Measurements from ENCODE around the gene GPR132. TPM values are rescaled to one million over a fixed set of nuclear protein-coding genes. Genes with fewer than 3 reads are reported as not detected.
"Not testable (repeated sequence)": the region's sequence is repeated elsewhere in the genome, so short reads cannot be mapped to it uniquely, and the experiment has no call there.

Gene GPR132
- total and polyA plus RNA-seq, 3 experiments from 2014 or later, result 34.9 to 52.0 (median 51.3) TPM

DNA sequence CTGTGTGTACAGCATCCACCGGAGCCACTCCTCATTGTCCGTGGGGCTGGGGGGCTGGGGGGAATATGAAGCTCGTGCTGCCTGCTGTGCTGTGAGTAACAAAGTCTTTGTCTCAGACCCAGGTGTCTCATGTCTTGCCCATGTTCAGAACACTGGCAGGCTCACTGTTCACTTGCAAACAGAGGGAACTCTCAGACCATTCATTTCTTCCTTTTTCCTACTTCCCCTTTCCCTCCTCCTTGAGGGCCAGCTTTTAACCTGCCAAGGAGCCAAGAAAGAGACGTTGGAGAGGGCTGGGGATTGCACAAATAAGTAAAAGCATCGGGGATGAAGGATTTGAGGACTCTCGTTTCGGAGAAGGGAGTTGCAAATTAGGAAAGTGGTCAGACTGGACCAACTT is 21.6 kb downstream of the GPR132 start:
- H3K4me1 Mint-ChIP-seq, result peaks cover 9 to 17% (median 14%) of the 10 kb centered on the region in 3 donors
- no peaks in the 10 kb centered on the region for H3K9me3 Mint-ChIP-seq
- Histone ChIP-seq H3K4me1 (ENCODE audit: insufficient read depth, low read length) (peaks cover 6% of the 10 kb centered on the region), H3K27me3 (ENCODE audit: insufficient read depth, low read length, poor library complexity, severe bottlenecking) (peaks cover 4% of the 10 kb centered on the region), H3K4me3 (ENCODE audit: low read length) (no peak overlapping the region), H3K27ac (ENCODE audit: low read depth, low read length) (no peak overlapping the region), H3K36me3 (ENCODE audit: insufficient read depth, low read length) (no peaks in the 10 kb centered on the region), H3K9me3 (ENCODE audit: low read length) (no peaks in the 10 kb centered on the region)
- H3K27me3 Mint-ChIP-seq, result peaks cover 1 to 4% of the 10 kb centered on the region in 2 donors
- no peak for DNase-seq
- POLR2A ChIA-PET, result no interaction called here
- no peak overlapping the region for H3K4me3 Mint-ChIP-seq
- peaks cover 0 to 6% (median 4%) of the 10 kb centered on the region in 3 donors for H3K36me3 Mint-ChIP-seq
- CTCF ChIA-PET, result interaction anchor here (1.4 to 7.1 kb wide), 6 partner anchors 15 to 437 kb away, joined by 3 to 122 read pairs (median 20); partner anchors contain the start of genes CLBA1 and GPR132
- no peak overlapping the region for H3K27ac Mint-ChIP-seq

DNA sequence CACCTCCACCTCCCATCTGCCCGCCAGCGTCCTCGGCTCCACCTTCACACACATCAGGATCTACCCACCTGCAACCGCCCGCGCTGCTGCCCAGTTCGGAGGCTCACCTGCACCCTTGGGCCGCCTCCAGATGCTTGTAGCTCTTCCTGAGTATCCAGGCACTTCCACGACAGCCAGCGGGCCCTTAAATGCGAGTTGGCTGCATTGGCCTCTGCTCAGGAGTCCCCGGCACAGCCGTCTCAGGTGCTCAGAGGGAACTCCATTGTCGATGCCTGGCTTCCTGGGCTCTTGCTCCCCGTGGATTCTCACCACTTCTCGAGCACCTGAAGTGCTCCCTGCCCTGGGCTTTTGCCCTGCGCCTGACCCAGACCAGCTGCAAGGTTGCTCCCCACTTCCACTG is 22.4 kb downstream of the GPR132 start:
- no peak overlapping the region for H3K27ac ChIP-seq (ENCODE audit: low read depth, low read length)
- Mint-ChIP-seq H3K9me3 (no peaks in the 10 kb centered on the region), H3K4me1 (peaks cover 9 to 14% (median 13%) of the 10 kb centered on the region in 3 donors), H3K36me3 (peaks cover 0 to 4% (median 2%) of the 10 kb centered on the region in 3 donors), H3K4me3 (no peak overlapping the region), H3K27me3 (peaks cover 1 to 4% of the 10 kb centered on the region in 2 donors), H3K27ac (no peak overlapping the region)
- no peaks in the 10 kb centered on the region for H3K36me3 ChIP-seq (ENCODE audit: insufficient read depth, low read length)
- no peaks in the 10 kb centered on the region for H3K9me3 ChIP-seq (ENCODE audit: low read length)
- peaks cover 4% of the 10 kb centered on the region for H3K27me3 ChIP-seq (ENCODE audit: insufficient read depth, low read length, poor library complexity, severe bottlenecking)
- ChIA-PET CTCF (interaction anchor here (0.7 to 6.2 kb wide), 6 partner anchors 15 to 68 kb away, joined by 3 to 122 read pairs (median 4); partner anchors contain the start of gene CLBA1), POLR2A (no interaction called here)
- peaks cover 6% of the 10 kb centered on the region for H3K4me1 ChIP-seq (ENCODE audit: insufficient read depth, low read length)
- no peak for DNase-seq
- no peak overlapping the region for H3K4me3 ChIP-seq (ENCODE audit: low read length)

DNA sequence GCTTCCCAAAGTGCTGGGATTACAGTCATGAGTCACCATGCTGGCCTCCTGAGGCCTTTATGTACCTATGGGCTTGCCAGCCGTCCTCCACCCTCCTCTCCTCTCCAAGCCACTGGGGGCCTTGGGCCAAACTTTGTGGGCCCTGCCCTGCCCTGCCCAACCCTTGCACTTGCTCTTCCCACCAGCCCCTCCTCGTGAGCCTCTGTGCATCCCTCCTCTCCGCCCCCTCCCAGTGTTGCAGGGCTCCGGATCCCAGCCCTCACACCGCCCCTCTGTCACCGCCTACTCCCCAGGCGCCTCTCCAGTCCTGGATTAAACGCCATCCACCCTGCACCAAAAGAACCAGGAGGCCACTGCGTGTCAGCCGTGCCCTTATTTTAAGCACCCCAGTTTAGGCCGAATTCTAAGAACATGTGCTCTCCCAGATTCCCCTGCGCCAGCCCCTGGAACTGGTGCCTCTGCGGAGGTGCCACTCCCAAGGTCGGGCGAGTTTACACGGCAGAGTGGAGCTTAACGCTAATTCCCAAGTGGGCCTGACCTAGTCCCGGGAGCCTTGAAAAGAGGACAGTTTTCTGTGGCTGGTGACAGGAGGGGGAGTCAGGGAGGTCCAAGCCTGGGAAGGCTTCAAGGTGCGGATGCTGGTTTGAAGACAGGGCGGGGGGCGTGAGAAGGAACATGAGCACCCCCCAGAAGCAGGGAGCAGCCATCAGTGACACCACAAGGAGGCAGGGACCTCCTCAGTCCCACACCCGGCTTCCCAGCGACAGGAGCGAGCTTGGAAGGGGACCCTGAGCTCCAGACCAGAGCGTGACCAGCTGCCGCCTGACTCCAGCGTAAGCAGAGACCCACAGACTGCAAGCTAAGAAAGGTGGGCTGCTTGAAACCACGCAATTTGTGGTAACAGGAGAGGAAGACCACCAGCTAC is 23.1 kb downstream of the GPR132 start:
- Mint-ChIP-seq H3K27me3 (peaks cover 1 to 4% of the 10 kb centered on the region in 2 donors), H3K36me3 (peaks cover 0 to 4% (median 2%) of the 10 kb centered on the region in 3 donors), H3K27ac (no peak overlapping the region), H3K4me1 (peaks cover 9 to 14% (median 11%) of the 10 kb centered on the region in 3 donors), H3K9me3 (no peaks in the 10 kb centered on the region), H3K4me3 (no peak overlapping the region)
- Histone ChIP-seq H3K9me3 (ENCODE audit: low read length) (no peaks in the 10 kb centered on the region), H3K27me3 (ENCODE audit: insufficient read depth, low read length, poor library complexity, severe bottlenecking) (peaks cover 4% of the 10 kb centered on the region), H3K4me1 (ENCODE audit: insufficient read depth, low read length) (peaks cover 6% of the 10 kb centered on the region), H3K27ac (ENCODE audit: low read depth, low read length) (no peak overlapping the region), H3K36me3 (ENCODE audit: insufficient read depth, low read length) (no peaks in the 10 kb centered on the region), H3K4me3 (ENCODE audit: low read length) (no peak overlapping the region)
- POLR2A ChIA-PET, result no interaction called here
- CTCF ChIA-PET, result interaction anchor here (0.7 to 6.2 kb wide), 6 partner anchors 21 to 68 kb away, joined by 3 to 122 read pairs (median 4); partner anchors contain the start of gene CLBA1
- no peak for DNase-seq

DNA sequence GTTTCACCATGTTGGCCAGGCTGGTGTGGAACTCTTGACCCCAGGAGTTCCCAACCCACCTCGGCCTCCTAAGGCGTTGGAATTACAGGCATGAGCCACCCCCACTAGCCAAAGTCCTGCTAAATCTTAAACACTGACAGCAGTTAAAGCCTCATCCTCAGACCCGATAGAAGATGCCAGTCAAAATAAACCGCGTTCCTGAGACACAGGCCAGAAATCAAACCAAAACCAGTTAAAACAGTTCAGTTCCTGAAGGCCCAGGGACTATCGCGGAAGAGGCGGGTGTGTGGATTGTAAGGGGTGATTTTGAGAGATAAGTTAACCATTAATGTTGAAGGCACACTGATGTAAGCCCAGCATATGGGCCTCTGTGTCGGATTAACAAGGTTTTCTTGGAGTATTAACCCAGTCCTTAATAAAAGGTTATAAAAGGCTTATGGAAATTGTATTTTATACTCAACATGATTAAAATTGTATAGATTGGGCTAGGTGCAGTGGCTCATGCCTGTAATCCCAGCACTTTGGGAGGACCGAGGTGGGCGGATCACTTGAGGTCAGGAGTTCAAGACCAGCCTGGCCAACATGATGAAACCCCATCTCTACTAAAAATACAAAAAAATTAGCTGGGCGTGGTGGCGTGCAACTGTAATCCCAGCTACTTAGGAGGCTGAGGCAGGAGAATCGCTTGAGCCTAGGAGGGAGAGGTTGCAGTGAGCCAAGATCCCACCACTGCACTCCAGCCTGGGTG is 25.6 kb downstream of the GPR132 start:
- H3K4me3 ChIP-seq (ENCODE audit: low read length), result no peak overlapping the region
- H3K9me3 ChIP-seq (ENCODE audit: low read length), result no peaks in the 10 kb centered on the region
- Mint-ChIP-seq H3K4me3 (no peak overlapping the region), H3K9me3 (no peaks in the 10 kb centered on the region), H3K27ac (no peak overlapping the region), H3K27me3 (peaks cover 0 to under 1% of the 10 kb centered on the region in 2 donors), H3K36me3 (peaks cover 0 to 4% (median 0%) of the 10 kb centered on the region in 3 donors), H3K4me1 (peaks cover under 1 to 3% (median under 1%) of the 10 kb centered on the region in 3 donors)
- H3K27ac ChIP-seq (ENCODE audit: low read depth, low read length), result no peak overlapping the region
- ChIA-PET POLR2A (no interaction called here), CTCF (no interaction called here)
- H3K4me1 ChIP-seq (ENCODE audit: insufficient read depth, low read length), result no peaks in the 10 kb centered on the region
- no peaks in the 10 kb centered on the region for H3K36me3 ChIP-seq (ENCODE audit: insufficient read depth, low read length)
- peaks cover 1% of the 10 kb centered on the region for H3K27me3 ChIP-seq (ENCODE audit: insufficient read depth, low read length, poor library complexity, severe bottlenecking)
- no peak for DNase-seq

DNA sequence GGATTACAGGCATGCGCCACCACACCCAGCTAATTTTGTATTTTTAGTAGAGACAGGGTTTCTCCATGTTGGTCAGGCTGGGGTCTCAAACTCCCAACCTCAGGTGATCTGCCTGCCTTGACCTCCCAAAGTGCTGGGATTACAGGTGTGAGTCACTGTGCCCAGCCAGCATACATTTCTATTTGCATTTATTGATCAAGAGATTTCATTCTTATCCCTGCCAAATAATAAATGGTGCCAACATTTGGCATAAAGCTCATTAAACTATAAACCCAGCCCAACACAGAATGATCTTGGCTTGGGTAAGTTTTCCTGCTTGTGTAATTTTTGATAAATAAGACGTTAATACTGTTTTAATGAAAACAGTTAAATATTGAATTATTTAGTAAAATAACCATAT is 29.6 kb downstream of the GPR132 start:
- H3K27ac ChIP-seq (ENCODE audit: low read depth, low read length); H3K4me3 ChIP-seq (ENCODE audit: low read length); H3K27me3 ChIP-seq (ENCODE audit: insufficient read depth, low read length, poor library complexity, severe bottlenecking); H3K4me1 ChIP-seq (ENCODE audit: insufficient read depth, low read length); DNase-seq; H3K9me3 Mint-ChIP-seq; H3K27me3 Mint-ChIP-seq; H3K36me3 ChIP-seq (ENCODE audit: insufficient read depth, low read length); H3K36me3 Mint-ChIP-seq; H3K27ac Mint-ChIP-seq; H3K9me3 ChIP-seq (ENCODE audit: low read length): not testable (repeated sequence)
- ChIA-PET CTCF (interaction anchor here (0.7 to 3.1 kb wide), 7 partner anchors 10 to 385 kb away, joined by 3 to 30 read pairs (median 4); partner anchors contain the start of gene CDCA4), POLR2A (interaction anchor here (0.8 to 1.0 kb wide), 2 partner anchors 16 to 50 kb away, joined by 3 read pairs; partner anchors contain the start of gene CLBA1)
- Mint-ChIP-seq H3K4me1 (peaks cover 17 to 22% (median 22%) of the 10 kb centered on the region in 3 donors), H3K4me3 (peak overlapping the region in 2 of 7 donors; percentile 48 to 96)

DNA sequence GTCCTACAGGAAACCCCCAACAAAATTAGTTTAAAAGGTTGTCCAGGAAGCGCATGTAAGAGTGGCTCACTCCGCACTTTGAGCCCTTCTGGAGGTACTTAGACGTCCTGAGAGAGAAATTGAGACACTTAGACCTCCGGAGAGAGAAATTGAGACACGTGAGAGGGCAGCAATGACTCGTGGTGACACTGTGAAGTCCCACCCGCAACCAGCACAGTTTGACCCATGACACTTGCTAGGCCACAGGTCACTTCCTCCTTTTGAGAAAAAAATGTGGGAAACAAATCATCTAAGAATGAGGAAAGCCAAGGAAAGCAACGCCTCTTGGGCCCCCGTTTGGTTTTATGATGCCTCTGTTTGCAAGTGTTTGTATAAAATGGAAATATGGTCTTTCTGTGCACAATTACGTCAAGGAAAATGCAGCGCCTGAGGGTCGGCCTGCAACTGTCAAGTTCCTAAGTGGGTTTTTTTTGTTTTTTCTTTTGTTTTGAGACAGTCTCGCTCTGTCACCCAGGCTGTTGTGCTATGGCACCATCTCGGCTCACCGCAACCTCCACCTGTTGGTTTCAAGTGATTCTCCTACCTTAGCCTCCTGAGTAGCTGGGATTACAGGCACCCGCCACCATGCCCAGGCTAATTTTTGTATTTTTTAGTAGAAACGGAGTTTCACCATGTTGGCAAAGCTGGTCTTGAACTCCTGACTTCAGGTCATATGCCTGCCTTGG is 30.8 kb downstream of the GPR132 start:
- Histone ChIP-seq H3K4me3 (ENCODE audit: low read length) (no peak overlapping the region), H3K36me3 (ENCODE audit: insufficient read depth, low read length) (no peaks in the 10 kb centered on the region), H3K4me1 (ENCODE audit: insufficient read depth, low read length) (peaks cover 4% of the 10 kb centered on the region), H3K27ac (ENCODE audit: low read depth, low read length) (no peak overlapping the region), H3K9me3 (ENCODE audit: low read length) (no peaks in the 10 kb centered on the region), H3K27me3 (ENCODE audit: insufficient read depth, low read length, poor library complexity, severe bottlenecking) (no peaks in the 10 kb centered on the region)
- peaks cover 17 to 22% (median 22%) of the 10 kb centered on the region in 3 donors for H3K4me1 Mint-ChIP-seq
- H3K9me3 Mint-ChIP-seq, result no peaks in the 10 kb centered on the region
- peak overlapping the region in 7 of 8 donors; percentile 35 to 95 (median 90) for H3K27ac Mint-ChIP-seq
- ChIA-PET CTCF (interaction anchor here (0.8 to 3.1 kb wide), 5 partner anchors 10 to 59 kb away, joined by 3 to 30 read pairs (median 4); partner anchors contain the start of gene CLBA1), POLR2A (interaction anchor here (0.9 to 1.0 kb wide), 2 partner anchors 13 to 49 kb away, joined by 3 to 6 read pairs; partner anchors contain the start of genes CDCA4 and CLBA1)
- H3K36me3 Mint-ChIP-seq, result peaks cover 0 to 4% (median 0%) of the 10 kb centered on the region in 3 donors
- no peaks in the 10 kb centered on the region for H3K27me3 Mint-ChIP-seq
- no peak for DNase-seq
- peak overlapping the region; percentile 43 to 96 (median 90) for H3K4me3 Mint-ChIP-seq

DNA sequence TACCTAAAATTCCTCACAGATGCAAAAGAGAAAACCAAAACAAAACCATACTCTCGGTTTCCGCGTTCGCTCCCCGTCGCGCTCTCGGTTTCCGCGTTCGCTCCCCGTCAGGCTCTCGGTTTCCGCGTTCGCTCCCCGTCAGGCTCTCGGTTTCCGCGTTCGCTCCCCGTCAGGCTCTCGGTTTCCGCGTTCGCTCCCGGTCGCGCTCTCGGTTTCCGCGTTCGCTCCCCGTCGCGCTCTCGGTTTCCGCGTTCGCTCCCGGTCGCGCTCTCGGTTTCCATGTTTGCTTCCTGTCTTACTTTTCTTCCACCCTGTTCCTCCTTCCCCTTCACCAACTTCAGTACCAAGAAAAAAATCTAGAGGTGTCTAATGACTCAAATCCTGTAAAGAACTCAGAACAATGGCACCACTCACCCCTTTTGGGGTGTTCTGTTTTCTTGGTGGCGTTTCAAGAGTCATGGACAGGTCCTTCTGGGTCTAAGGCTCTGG is 31.8 kb downstream of the GPR132 start:
- peak in 2 of 5 donors; percentile 29 to 32 for DNase-seq
- peak overlapping the region; percentile 49 for H3K4me3 ChIP-seq (ENCODE audit: low read length)
- ChIA-PET CTCF (interaction anchor here (0.8 to 2.7 kb wide), 3 partner anchors 12 to 48 kb away, joined by 3 to 15 read pairs (median 4); partner anchors contain the start of genes CDCA4 and CLBA1), POLR2A (interaction anchor here (0.6 to 2.5 kb wide), 3 partner anchors 12 to 52 kb away, joined by 6 to 18 read pairs (median 11); partner anchors contain the start of gene CDCA4)
- peak overlapping the region; percentile 88 to 96 (median 91) for H3K4me3 Mint-ChIP-seq
- not testable (repeated sequence) for H3K9me3 ChIP-seq (ENCODE audit: low read length); H3K27me3 ChIP-seq (ENCODE audit: insufficient read depth, low read length, poor library complexity, severe bottlenecking); H3K9me3 Mint-ChIP-seq; H3K36me3 Mint-ChIP-seq; H3K4me1 ChIP-seq (ENCODE audit: insufficient read depth, low read length); H3K27me3 Mint-ChIP-seq; H3K36me3 ChIP-seq (ENCODE audit: insufficient read depth, low read length)
- H3K27ac ChIP-seq (ENCODE audit: low read depth, low read length), result peak overlapping the region; percentile 34
- peak overlapping the region; percentile 81 to 97 (median 92) for H3K27ac Mint-ChIP-seq
- peaks cover 17 to 22% (median 22%) of the 10 kb centered on the region in 3 donors for H3K4me1 Mint-ChIP-seq

All from CD8-positive, alpha-beta memory T cell (primary cell).